ENCODE data around the gene SLC44A1.

Gene SLC44A1

DNA sequence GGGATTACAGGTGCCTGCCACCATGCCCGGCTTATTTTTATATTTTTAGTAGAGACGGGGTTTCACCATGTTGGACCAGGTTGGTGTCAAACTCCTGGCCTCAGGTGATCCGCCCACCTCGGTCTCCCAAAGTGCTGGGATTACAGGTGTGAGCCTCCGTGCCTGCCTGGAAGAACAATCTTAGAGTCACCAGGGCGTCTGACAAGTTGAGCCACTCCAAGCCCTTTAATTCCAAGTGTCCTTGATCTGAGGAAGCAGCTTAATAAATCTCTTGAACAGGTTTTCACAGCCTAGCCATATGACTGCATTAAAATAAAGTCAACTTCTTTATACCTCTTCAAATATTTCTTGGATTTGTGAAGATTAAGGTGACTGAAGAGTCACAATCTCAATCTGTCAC lies 31.5 kb downstream of the SLC44A1 start:
- TF ChIP-seq, protein P1, sequence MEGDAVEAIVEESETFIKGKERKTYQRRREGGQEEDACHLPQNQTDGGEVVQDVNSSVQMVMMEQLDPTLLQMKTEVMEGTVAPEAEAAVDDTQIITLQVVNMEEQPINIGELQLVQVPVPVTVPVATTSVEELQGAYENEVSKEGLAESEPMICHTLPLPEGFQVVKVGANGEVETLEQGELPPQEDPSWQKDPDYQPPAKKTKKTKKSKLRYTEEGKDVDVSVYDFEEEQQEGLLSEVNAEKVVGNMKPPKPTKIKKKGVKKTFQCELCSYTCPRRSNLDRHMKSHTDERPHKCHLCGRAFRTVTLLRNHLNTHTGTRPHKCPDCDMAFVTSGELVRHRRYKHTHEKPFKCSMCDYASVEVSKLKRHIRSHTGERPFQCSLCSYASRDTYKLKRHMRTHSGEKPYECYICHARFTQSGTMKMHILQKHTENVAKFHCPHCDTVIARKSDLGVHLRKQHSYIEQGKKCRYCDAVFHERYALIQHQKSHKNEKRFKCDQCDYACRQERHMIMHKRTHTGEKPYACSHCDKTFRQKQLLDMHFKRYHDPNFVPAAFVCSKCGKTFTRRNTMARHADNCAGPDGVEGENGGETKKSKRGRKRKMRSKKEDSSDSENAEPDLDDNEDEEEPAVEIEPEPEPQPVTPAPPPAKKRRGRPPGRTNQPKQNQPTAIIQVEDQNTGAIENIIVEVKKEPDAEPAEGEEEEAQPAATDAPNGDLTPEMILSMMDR (IDR thresholded peaks at IDR 0.05) = no peak

DNA sequence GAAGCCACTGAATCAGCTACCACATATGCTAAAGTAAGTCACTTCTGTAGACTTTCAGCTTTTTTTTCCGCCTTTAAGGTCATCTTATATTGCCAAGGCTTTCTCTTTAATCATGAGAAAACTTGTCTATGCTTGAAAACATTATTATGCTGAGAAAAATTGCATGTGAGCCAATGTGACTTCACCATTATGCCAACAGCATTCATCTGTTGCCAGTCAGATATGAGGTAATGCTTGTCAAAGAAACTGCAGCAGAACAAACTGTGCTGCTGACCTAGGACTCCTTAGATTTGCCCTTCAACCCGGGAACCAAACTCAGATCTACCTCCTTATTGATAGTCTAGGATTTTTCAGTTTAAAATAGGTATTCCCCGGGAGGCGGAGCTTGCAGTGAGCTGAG lies 34.3 kb downstream of the SLC44A1 start:
- TF ChIP-seq, protein P1 (IDR thresholded peaks at IDR 0.05) = no peak

DNA sequence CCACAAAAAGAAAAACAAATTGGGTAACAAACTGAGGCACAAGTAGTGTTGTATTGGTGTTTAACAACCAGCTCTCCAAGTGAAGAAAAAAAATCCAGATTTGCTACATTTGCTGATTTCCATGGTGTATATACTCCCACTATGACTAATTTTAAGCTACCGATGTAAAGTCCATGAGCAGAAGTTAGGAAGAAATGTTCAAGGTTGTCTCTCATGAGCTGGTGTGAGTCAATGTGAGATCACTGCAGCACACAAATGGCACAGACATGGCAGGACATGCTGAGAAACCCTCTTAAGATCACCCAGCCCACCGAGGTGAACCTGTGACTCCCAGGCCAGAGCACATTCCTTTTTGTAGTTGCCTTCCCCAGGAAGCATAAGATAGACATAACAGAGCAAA lies 36.2 kb downstream of the SLC44A1 start:
- TF ChIP-seq, protein P1 (IDR thresholded peaks at IDR 0.05) = no peak

DNA sequence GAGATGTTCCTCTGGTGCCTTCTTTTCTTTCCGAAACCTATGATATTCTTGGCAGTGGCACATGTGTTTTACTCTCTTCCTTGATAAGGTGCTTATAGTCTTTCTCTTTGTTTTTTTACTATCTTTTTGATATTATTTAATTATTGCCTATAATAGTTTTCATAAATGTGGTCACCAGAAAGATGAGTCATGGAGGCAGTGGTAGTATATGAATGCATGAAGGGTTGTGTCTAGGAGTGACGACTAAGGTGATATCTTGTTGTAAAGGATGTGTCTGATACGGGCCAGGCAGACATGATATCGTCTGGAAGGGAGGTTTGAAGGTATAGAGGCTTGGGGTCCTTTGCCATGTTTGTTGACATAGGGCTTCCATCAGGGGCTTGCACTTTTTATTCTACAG lies 36.8 kb downstream of the SLC44A1 start:
- TF ChIP-seq, protein P1 (IDR thresholded peaks at IDR 0.05) = no peak

DNA sequence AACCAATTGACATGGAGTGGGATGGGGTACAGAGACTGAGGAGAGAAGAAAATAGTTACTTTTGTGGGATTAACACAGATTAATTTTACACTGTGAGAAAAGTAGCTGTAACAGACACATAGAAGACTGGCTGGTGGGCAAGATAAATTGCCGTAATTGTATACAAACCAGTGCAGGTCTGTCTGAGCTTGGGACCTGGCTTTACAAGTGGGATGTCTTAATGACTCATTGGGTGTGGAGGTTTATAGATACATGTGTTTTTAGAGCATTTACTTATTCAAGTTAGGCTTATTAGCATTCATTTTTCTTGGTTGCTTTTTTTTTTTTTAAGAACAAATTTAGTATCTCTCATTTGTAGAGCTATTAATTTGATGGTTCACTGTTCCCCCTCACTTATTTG lies 37.5 kb downstream of the SLC44A1 start:
- TF ChIP-seq, protein P1 (IDR thresholded peaks at IDR 0.05) = no peak

DNA sequence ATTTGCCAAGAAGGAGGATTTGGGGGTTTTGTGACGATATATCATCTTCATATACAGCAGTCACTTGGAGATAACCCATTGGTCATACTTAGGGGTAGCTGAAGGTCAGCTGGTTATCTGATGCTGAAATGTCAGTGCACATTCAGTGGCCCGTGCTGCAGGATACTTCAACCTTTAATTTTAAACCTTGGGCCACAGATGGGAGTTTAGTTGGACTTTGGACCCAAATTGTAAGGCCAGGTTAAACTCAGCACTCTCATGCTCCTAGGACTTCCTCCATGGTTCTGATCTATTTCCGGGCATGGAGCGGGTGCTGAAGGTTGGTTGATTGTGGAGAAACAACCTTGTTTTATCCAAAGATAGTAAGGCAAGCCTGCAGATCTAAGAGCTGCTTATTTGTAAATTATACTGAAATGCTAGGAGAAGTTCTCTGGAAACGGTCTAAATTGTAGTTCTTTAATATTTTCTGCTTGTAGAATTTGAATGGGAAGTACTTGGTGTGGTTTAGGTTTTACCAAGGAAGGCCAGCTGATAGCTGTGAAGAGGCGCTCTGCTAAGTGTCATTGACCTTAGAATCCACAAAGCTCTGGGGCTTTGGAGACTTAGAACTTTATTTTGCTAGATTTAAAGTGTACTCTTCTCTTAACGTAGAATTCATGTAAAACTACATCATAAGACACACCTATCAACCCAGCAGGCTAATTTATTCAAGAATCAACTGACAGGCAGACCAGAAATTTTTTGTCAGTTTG lies 38.6 kb downstream of the SLC44A1 start:
- TF ChIP-seq, protein P1 (IDR thresholded peaks at IDR 0.05) = no peak

DNA sequence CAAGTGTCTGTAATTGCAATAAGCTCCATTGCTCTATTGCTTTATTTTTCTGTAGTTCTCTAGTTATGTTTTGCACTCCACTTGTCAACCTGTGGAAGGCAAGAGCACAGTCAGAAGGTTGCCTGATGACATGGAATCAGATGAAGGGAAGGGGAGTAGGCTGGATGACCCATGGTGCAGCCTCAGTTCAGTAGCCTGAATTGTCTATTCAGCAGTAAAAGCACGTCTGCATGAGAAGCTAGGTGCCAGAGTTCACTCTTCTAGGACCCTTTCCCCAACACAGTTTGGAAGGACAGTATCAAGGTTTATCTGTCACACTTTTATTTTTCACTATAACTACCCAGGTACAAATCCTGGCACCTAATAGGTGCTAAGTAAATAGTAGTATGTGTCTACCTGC lies 39.3 kb downstream of the SLC44A1 start:
- TF ChIP-seq, protein P1 (IDR thresholded peaks at IDR 0.05) = no peak

DNA sequence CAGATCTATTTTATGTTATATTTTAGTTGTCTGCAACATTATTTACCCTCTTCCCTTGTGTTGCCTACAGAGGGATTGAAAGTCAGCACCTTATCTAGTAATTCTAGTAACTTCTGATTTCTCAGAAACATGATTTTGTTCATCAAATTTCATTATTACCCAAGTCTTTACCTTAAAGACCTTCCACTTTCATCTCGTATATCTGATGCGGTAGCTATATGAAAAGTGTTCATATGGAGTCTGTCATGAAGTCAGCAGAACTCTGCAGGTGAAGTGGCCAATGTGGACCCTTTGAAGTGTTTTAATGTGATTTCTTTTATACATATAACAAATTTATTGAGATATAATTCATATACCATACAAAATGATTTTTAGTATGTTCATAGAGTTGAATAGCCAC lies 40.0 kb downstream of the SLC44A1 start:
- TF ChIP-seq, protein P1 (IDR thresholded peaks at IDR 0.05) = no peak

Data from LNCAP (cell line).